Activated T-cell treated with anti-CD3 and anti-CD28 coated beads, Interleukin-2, amount 50 U/mL, for 4 hours (primary cell): ENCODE data around the gene TUBGCP6. TPM values are rescaled to one million over a fixed set of nuclear protein-coding genes. Genes with fewer than 3 reads are reported as not detected.

ENCODE experiments used
- ATAC-seq, 2 donors: fragments of 200-7000 bp; cut with Tn5 transposase; one replicate each; pipeline ENCODE4 v1.10.0; 2021
- DNase-seq: peaks from one replicate; pipeline ENCODE4 v3.0.0-alpha.2; 2020
- H3K27me3 Mint-ChIP-seq: one replicate; pipeline ENCODE4 v1.8.0; 2021; ENCODE audit warnings: low read depth, mixed read lengths
- H3K36me3 Mint-ChIP-seq: one replicate; pipeline ENCODE4 v1.8.0; 2022; ENCODE audit warnings: mixed read lengths; ENCODE audit not compliant: insufficient read depth
- H3K4me1 Mint-ChIP-seq: one replicate; pipeline ENCODE4 v1.8.0; 2021; ENCODE audit warnings: low read depth, mixed read lengths
- H3K4me3 Mint-ChIP-seq: one replicate; pipeline ENCODE4 v1.8.0; 2021; ENCODE audit warnings: mild to moderate bottlenecking, moderate library complexity, mixed read lengths
- H3K9me3 Mint-ChIP-seq: one replicate; pipeline ENCODE4 v1.8.0; 2021; ENCODE audit warnings: mixed read lengths
- total RNA-seq, 3 donors: library from RNA; stranded (reverse); gene quantifications; one replicate each; pipeline ENCODE4 v1.2.1, GENCODE V29; 2021

TUBGCP6 gene
- total RNA-seq, 3 donors from 2014 or later = 44.5 to 50.6 (median 48.3) TPM

- peaks cover 10% of the 10 kb centered on the region for H3K4me1 Mint-ChIP-seq
- no peaks in the 10 kb centered on the region for H3K36me3 Mint-ChIP-seq
- H3K27me3 Mint-ChIP-seq = peaks cover 3% of the 10 kb centered on the region
- no peaks in the 10 kb centered on the region for H3K9me3 Mint-ChIP-seq
- no peak overlapping the region for H3K4me3 Mint-ChIP-seq
- DNase-seq (no peak), ATAC-seq (no peak)
Observed at GRCh38 chr22:50253941-50254340, 9.1 kb upstream of the TUBGCP6 start.

DNA sequence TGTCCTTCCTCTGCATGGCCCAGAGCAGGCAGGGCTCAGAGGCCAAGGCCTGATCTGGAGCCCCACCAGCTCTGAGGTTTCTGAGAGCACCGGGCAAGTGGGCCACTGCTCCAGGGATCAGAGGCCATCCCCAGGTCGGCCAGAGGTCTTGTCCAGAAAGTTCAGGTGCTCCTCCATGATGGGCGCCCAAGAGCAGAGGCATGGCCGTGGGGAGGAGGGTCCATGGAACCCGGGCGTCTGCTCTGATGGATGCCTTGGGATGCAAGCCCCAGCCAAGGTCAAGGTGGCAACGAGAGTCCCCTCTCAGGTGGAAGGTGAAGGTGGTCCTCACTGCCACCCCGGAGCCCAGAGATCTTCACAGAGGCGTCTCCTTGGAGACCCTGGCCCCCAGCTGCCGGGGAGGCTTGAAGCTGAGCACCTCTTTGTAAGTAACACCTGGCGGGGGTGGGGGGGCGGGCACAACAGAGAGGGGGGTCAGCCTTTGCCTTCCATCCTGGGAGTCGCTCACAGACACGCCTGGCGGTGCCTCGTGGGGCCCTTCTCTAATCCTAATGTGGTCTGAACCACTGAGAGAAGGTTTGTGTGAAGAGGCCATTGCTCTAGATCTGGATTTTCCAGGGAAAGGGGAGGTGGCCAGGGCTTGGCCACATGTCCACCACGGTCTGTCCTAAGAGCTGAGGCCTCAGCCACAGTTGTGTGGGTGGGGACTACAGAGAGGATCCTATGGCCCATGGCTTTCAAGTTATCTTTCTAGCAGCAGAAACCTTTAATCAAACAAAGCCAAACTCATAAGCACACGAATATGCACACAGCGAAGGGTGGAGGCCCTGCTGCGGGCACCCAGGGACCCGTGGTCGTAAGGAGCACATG, 8.5 kb upstream of the TUBGCP6 start:
- Mint-ChIP-seq H3K4me3 (no peak overlapping the region), H3K4me1 (peaks cover 10% of the 10 kb centered on the region), H3K36me3 (no peaks in the 10 kb centered on the region), H3K9me3 (no peaks in the 10 kb centered on the region), H3K27me3 (peaks cover 2% of the 10 kb centered on the region)
- ATAC-seq = no peak
- no peak for DNase-seq

DNA sequence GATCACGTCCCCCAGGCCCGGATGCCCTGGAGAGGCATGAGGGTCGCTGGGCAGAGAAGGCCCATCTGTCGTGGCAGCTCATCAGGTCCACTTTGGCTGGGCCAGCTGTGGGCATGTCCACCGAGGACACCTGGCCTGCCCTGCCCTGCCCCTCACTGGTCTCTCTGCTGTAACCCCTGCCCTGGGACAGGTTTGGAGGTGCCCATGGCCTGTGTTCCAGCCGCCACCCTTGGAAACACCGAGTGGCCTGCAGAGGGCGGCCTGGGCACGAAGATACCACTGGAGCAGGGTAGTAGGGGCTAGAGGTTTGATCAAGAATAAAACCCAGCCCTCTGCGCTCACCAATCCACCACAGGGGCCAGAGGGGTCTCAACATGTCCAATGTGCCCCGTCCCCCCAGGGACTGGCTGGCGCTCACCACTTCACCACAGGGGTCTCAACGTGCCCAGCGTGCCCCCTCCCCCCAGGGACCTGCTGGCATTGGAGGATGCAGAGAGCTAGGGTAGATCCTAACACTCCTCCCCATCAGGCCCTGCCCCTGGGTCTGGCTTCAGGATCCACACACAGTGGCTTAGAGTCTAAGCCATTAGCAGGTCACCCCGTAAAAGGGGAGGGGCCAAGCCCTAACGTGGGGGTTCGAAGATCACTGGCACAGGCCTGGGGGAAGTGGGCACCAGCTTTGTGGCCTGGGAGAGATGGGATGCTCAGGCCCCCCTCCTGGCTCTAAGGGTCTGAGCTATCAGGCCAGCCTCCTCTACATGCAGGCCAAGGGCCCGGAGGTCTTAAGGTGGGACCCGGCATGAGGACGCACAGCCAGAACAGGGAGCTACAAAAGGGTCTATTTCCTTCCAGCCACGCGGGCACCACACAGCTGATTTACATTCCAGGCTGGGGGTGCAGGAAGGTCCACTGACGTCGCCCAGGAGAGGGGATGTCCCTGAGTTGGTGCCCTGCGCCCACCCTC, 7.5 kb upstream of the TUBGCP6 start:
- Mint-ChIP-seq H3K9me3 (no peaks in the 10 kb centered on the region), H3K4me3 (peak overlapping the region; percentile 54), H3K36me3 (no peaks in the 10 kb centered on the region), H3K4me1 (peaks cover 18% of the 10 kb centered on the region), H3K27me3 (peaks cover 1% of the 10 kb centered on the region)
- ATAC-seq (peak; percentile 63 to 66), DNase-seq (peak; percentile 67)

DNA sequence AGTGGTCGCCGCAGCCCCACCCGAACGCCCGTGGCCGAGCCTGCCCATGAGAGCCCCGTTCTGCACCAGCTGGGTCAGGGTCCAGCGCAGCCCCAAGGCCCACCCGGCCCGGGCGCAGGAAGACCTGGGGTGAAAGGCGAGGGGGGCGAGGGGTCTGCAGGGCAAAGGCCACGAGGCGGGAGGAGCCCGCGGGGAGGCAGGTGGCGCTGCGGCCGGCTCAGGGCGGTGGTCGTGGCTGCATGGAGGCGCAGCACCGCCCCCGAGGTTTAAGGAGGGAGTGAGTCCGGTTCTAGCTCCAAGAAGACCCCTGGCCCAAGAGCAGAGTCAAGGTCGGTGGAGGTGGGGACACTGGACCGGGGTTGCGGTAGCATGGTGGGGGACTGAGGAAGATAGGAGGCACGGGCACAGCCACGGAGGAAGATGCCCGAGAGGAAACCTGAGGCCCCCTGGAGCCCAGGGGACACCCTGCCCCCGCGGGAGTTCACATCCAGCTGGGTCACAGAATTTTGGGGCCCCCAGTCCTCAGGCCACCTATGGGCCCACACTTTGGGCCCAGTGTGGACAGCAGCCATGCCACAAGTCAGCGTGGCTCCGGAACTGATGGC, 6.8 kb upstream of the TUBGCP6 start:
- DNase-seq = no peak
- no peaks in the 10 kb centered on the region for H3K9me3 Mint-ChIP-seq

GRCh38 chr22:50250555-50251476, 6.0 kb upstream of the TUBGCP6 start, which contains the start of gene HDAC10:
Gene HDAC10 (minus strand): TSS chr22:50251265. CDS start chr22:50251032, 233 bp downstream.
- DNase-seq (peak; percentile 70), ATAC-seq (peak; percentile 84 to 87)
- Mint-ChIP-seq H3K4me1 (peaks cover 20% of the 10 kb centered on the region), H3K9me3 (no peaks in the 10 kb centered on the region), H3K36me3 (no peaks in the 10 kb centered on the region), H3K4me3 (peak within 1 kb of the TSS; percentile 78), H3K27me3 (no peaks in the 10 kb centered on the region)

More for the DNA sequence above, 6.8 kb upstream of the TUBGCP6 start:
- H3K4me3 Mint-ChIP-seq = peak overlapping the region; percentile 54
- peaks cover 20% of the 10 kb centered on the region for H3K4me1 Mint-ChIP-seq
- H3K27me3 Mint-ChIP-seq = no peaks in the 10 kb centered on the region
- ATAC-seq = peak in 1 of 2 donors; percentile 2
- no peaks in the 10 kb centered on the region for H3K36me3 Mint-ChIP-seq

GRCh38 chr22:50250249-50250554, 5.4 kb upstream of the TUBGCP6 start:
- Mint-ChIP-seq H3K4me1 (peaks cover 20% of the 10 kb centered on the region), H3K27me3 (no peaks in the 10 kb centered on the region), H3K9me3 (no peaks in the 10 kb centered on the region), H3K36me3 (no peaks in the 10 kb centered on the region), H3K4me3 (peak overlapping the region; percentile 78)
- no peak for DNase-seq
- ATAC-seq = no peak

- no peak for ATAC-seq
- peaks cover 22% of the 10 kb centered on the region for H3K4me1 Mint-ChIP-seq
Observed at GRCh38 chr22:50249341-50250248, 4.8 kb upstream of the TUBGCP6 start.

DNA sequence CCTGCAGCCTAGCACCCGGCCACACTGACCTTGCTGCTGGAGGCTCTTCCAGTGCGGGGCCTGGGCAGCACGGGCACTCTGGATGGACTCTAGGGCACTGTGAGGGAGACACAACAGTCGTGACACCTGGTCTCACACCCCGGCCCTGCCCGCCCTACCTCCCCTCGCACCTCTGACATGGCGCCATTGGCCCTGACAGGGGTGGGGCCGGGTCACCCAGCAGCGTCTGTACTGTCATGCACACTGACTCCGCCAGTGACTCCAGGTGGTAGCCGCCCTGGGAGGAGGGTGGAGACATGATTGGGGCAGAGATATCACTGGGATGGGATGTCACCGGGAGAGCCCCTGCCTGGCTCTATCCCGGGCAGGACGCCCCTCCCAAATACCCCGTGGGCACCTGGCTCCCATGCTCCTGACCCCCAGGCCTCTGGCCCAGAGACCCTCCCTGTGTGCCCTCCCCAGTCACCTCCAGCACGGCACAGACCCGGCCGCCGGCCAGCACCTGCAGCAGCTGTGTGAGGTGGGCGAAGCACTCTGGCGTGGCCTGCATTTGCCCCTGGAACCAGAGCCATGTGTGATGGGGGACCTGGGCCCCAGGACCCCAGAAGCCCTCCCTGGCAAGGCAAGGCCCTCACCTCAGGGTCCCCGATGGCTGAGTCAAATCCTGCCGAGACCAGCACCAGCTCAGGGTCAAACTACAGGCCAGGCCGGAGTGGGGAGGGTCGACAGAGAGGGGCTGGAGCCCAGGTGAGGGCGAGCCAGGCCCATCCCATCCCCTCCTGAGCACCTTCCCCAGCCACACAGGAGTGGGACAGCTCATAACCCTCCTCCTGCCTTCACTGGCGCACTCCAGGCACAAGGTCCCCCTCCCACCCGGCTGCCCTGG, 3.6 kb upstream of the TUBGCP6 start:
- H3K36me3 Mint-ChIP-seq = peaks cover 2% of the 10 kb centered on the region
- no peaks in the 10 kb centered on the region for H3K9me3 Mint-ChIP-seq
- DNase-seq (no peak), ATAC-seq (no peak)
- H3K4me1 Mint-ChIP-seq = peaks cover 27% of the 10 kb centered on the region
- H3K4me3 Mint-ChIP-seq = no peak overlapping the region
- H3K27me3 Mint-ChIP-seq = no peaks in the 10 kb centered on the region

More at GRCh38 chr22:50249341-50250248, 4.8 kb upstream of the TUBGCP6 start:
- Mint-ChIP-seq H3K9me3 (no peaks in the 10 kb centered on the region), H3K4me3 (peak overlapping the region; percentile 78), H3K36me3 (peaks cover 2% of the 10 kb centered on the region), H3K27me3 (no peaks in the 10 kb centered on the region)
- DNase-seq = no peak

DNA sequence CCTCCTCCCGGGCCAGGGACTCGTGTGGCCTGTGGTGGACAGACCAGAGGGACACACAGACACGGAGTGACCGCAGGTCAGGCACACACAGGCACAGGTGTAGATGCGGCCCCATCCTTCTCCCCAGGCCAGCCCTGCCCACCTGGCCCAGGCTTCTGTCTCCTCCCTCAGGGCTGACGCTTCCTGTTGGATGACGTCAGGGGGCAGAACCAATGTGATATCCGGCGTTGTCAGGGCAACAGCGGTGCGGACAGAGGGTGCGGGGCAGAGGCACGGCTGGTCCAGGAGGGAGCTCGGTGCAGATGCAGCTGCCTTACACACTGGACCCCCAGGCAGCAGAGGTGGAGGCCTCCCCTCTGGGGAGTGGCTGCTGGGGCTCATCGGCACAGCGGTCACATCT, 2.9 kb upstream of the TUBGCP6 start:
- H3K36me3 Mint-ChIP-seq = peaks cover 2% of the 10 kb centered on the region
- peak overlapping the region; percentile 40 for H3K4me3 Mint-ChIP-seq
- no peaks in the 10 kb centered on the region for H3K27me3 Mint-ChIP-seq
- H3K4me1 Mint-ChIP-seq = peaks cover 30% of the 10 kb centered on the region
- no peaks in the 10 kb centered on the region for H3K9me3 Mint-ChIP-seq
- no peak for DNase-seq
- no peak for ATAC-seq

- peaks cover 38% of the 10 kb centered on the region for H3K4me1 Mint-ChIP-seq
- no peak for DNase-seq
- H3K27me3 Mint-ChIP-seq = no peaks in the 10 kb centered on the region
- H3K9me3 Mint-ChIP-seq = no peaks in the 10 kb centered on the region
- peak overlapping the region; percentile 100 for H3K4me3 Mint-ChIP-seq
- H3K36me3 Mint-ChIP-seq = peaks cover 2% of the 10 kb centered on the region
- no peak for ATAC-seq
Observed at GRCh38 chr22:50246242-50247175, 1.7 kb upstream of the TUBGCP6 start.
